ENCODE data around the gene NFKBIE. TPM values are rescaled to one million over a fixed set of nuclear protein-coding genes. Genes with fewer than 3 reads are reported as not detected.
A peak's percentile ranks its signal among the peaks of the same experiment; 100 is the strongest.
"Not testable (repeated sequence)": the region's sequence is repeated elsewhere in the genome, so short reads cannot be mapped to it uniquely, and the experiment has no call there.

The NFKBIE gene
- total and polyA plus RNA-seq, 3 experiments from 2014 or later, result 5.3 to 34.3 (median 33.1) TPM

DNA sequence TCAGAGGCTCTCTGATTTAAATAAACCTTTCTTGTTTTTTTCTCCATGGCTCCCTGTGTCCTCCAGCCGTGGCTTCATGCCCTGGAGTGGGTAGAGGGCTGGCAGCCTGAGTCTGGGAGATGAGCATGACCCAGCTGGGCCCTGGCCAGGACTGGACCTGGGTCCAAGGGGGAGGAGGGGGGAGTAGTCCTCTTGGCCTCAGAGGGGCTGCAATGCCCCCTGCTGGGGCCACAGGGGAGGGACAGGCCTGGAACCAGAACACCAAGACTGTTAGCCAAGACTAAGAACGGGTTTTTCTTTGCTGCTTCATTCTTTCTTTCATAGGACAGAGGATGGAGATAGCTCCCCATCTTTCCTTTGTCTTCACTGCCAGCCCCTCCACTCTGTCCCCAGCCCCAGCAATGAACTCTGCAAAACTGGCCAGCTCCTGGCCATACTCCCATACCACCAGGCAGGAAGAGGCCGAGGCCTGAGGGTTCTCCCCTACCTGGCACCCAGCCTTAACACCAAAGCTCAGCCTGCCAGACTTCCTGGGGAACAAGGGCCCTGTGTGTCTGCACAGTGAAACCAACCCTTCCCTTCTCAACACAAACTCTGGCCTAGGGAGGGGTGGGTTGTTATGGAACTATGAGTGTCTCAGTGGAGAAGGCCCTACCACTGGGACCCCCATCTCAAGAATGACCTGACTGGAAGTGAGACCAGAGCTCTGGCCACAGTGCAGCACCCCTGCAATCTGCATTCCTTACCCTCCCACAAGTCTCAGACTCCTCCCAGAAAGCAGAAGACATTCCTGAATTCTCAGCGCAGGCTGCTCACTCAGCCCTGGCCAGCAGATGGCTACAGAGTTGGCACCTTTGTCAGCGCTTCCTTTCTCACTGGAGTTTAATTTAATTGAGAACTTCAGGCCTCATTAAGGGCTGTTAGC lies 31.0 kb downstream of the NFKBIE start:
- Histone ChIP-seq H3K4me1 (ENCODE audit: insufficient read depth, low read length) (peaks cover 12% of the 10 kb centered on the region), H3K36me3 (ENCODE audit: insufficient read depth, low read length) (no peaks in the 10 kb centered on the region), H3K9me3 (ENCODE audit: low read length) (no peaks in the 10 kb centered on the region), H3K4me3 (ENCODE audit: low read length) (no peak overlapping the region), H3K27ac (ENCODE audit: low read depth, low read length) (no peak overlapping the region), H3K27me3 (ENCODE audit: insufficient read depth, low read length, poor library complexity, severe bottlenecking) (no peaks in the 10 kb centered on the region)
- DNase-seq, result no peak
- H3K9me3 Mint-ChIP-seq, result no peaks in the 10 kb centered on the region
- ChIA-PET CTCF (interaction anchor here (0.6 to 6.3 kb wide), 9 partner anchors 10 to 664 kb away, joined by 3 to 69 read pairs (median 5); partner anchors contain the start of genes HSP90AB1, SLC29A1 and SLC35B2), POLR2A (interaction anchor here (1.0 to 1.4 kb wide), 2 partner anchors 10 to 12 kb away, joined by 3 to 4 read pairs; partner anchors contain the start of gene HSP90AB1)
- peak overlapping the region in 1 of 7 donors; percentile 45 for H3K4me3 Mint-ChIP-seq
- peaks cover 10 to 15% (median 10%) of the 10 kb centered on the region in 3 donors for H3K4me1 Mint-ChIP-seq
- peaks cover 0 to under 1% of the 10 kb centered on the region in 2 donors for H3K27me3 Mint-ChIP-seq
- peak overlapping the region in 1 of 8 donors; percentile 22 for H3K27ac Mint-ChIP-seq
- peaks cover 0 to 3% (median 0%) of the 10 kb centered on the region in 3 donors for H3K36me3 Mint-ChIP-seq

GRCh38 chr6:44233567-44234100 lies 31.7 kb downstream of the NFKBIE start:
- H3K4me3 ChIP-seq (ENCODE audit: low read length), result no peak overlapping the region
- no peak overlapping the region for H3K27ac ChIP-seq (ENCODE audit: low read depth, low read length)
- no peak for DNase-seq
- H3K27me3 ChIP-seq (ENCODE audit: insufficient read depth, low read length, poor library complexity, severe bottlenecking), result no peaks in the 10 kb centered on the region
- no peaks in the 10 kb centered on the region for H3K9me3 ChIP-seq (ENCODE audit: low read length)
- no peaks in the 10 kb centered on the region for H3K9me3 Mint-ChIP-seq
- H3K27ac Mint-ChIP-seq, result no peak overlapping the region
- no peaks in the 10 kb centered on the region for H3K27me3 Mint-ChIP-seq
- ChIA-PET POLR2A (interaction anchor here (1.0 kb wide), 1 partner anchor 9 kb away, joined by 3 read pairs; no protein-coding TSS in a partner anchor), CTCF (interaction anchor here (0.6 to 6.3 kb wide), 6 partner anchors 9 to 664 kb away, joined by 3 to 69 read pairs (median 4); partner anchors contain the start of genes SLC29A1 and SLC35B2)
- no peak overlapping the region for H3K4me3 Mint-ChIP-seq
- no peaks in the 10 kb centered on the region for H3K36me3 ChIP-seq (ENCODE audit: insufficient read depth, low read length)
- peaks cover 0 to 3% (median 0%) of the 10 kb centered on the region in 3 donors for H3K36me3 Mint-ChIP-seq
- peaks cover 9 to 14% (median 10%) of the 10 kb centered on the region in 3 donors for H3K4me1 Mint-ChIP-seq
- peaks cover 12% of the 10 kb centered on the region for H3K4me1 ChIP-seq (ENCODE audit: insufficient read depth, low read length)

- H3K4me3 ChIP-seq (ENCODE audit: low read length), result no peak overlapping the region
- H3K27ac ChIP-seq (ENCODE audit: low read depth, low read length), result no peak overlapping the region
- no peaks in the 10 kb centered on the region for H3K36me3 ChIP-seq (ENCODE audit: insufficient read depth, low read length)
- no peak overlapping the region for H3K4me3 Mint-ChIP-seq
- H3K9me3 Mint-ChIP-seq, result no peaks in the 10 kb centered on the region
- H3K4me1 ChIP-seq (ENCODE audit: insufficient read depth, low read length), result peaks cover 7% of the 10 kb centered on the region
- H3K36me3 Mint-ChIP-seq, result peaks cover 0 to 3% (median 0%) of the 10 kb centered on the region in 3 donors
- peak overlapping the region in 1 of 8 donors; percentile 93 for H3K27ac Mint-ChIP-seq
- no peaks in the 10 kb centered on the region for H3K27me3 Mint-ChIP-seq
- H3K9me3 ChIP-seq (ENCODE audit: low read length), result no peaks in the 10 kb centered on the region
- H3K4me1 Mint-ChIP-seq, result peaks cover 4 to 7% (median 4%) of the 10 kb centered on the region in 3 donors
- POLR2A ChIA-PET, result no interaction called here
- CTCF ChIA-PET, result interaction anchor here (1.3 to 6.3 kb wide), 2 partner anchors 8 to 60 kb away, joined by 4 to 69 read pairs; partner anchors contain the start of gene SLC29A1
- no peak for DNase-seq
- H3K27me3 ChIP-seq (ENCODE audit: insufficient read depth, low read length, poor library complexity, severe bottlenecking), result no peaks in the 10 kb centered on the region
Observed at GRCh38 chr6:44232676-44233566, 32.4 kb downstream of the NFKBIE start.

DNA sequence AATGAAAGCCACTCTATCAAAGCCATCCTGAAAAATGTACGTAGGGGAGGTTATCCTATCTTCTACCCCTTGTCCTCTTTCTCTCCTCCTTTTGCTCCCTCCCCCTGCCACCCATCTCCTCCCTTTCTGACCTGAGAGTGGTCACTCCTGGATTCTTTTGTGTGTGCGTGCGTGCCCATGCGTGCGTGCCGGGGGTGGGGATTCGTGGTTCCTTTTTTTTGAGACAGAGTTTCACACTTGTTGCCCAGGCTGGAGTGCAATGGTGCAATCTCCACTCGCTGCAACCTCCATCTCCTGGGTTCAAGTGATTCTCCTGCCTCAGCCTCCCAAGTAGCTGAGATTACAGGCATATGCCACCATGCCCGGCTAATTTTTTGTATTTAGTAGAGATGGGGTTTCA lies 33.9 kb downstream of the NFKBIE start:
- H3K27me3 ChIP-seq (ENCODE audit: insufficient read depth, low read length, poor library complexity, severe bottlenecking); H3K4me3 ChIP-seq (ENCODE audit: low read length); POLR2A ChIA-PET; H3K36me3 ChIP-seq (ENCODE audit: insufficient read depth, low read length); H3K36me3 Mint-ChIP-seq; H3K4me3 Mint-ChIP-seq; H3K4me1 Mint-ChIP-seq; H3K9me3 ChIP-seq (ENCODE audit: low read length); H3K9me3 Mint-ChIP-seq; H3K27ac ChIP-seq (ENCODE audit: low read depth, low read length); H3K27ac Mint-ChIP-seq; H3K27me3 Mint-ChIP-seq; CTCF ChIA-PET; H3K4me1 ChIP-seq (ENCODE audit: insufficient read depth, low read length); DNase-seq: not testable (repeated sequence)

DNA sequence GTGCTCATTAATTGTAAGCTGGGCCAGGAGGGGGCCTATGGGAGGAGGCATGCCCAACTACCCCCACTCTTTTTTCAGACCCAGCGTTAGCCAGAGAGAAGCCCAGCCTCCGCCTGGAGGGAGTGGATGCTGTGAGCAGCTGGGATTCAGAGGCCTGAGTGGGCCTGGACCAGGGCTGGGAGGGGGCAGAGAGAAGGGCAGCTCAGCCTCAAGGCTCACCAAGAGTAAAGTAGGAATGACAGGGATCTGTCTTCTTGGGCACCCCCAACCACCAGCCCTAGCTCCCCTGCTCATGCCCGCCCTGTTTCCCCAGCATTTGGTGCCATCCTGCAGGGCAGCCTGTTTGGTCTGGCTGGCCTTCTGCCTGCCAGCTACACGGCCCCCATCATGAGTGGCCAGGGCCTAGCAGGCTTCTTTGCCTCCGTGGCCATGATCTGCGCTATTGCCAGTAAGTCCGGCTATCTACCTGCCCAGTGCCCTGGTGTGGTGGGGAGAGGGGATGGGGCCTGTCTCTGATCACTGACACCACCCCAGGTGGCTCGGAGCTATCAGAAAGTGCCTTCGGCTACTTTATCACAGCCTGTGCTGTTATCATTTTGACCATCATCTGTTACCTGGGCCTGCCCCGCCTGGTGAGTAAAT lies 35.2 kb downstream of the NFKBIE start:
- H3K27me3 Mint-ChIP-seq, result no peaks in the 10 kb centered on the region
- POLR2A ChIA-PET, result interaction anchor here (0.9 kb wide), 1 partner anchor 17 kb away, joined by 3 read pairs; the partner anchor contains the start of gene HSP90AB1
- Histone ChIP-seq H3K4me3 (ENCODE audit: low read length) (no peak overlapping the region), H3K4me1 (ENCODE audit: insufficient read depth, low read length) (no peaks in the 10 kb centered on the region), H3K36me3 (ENCODE audit: insufficient read depth, low read length) (no peaks in the 10 kb centered on the region), H3K27ac (ENCODE audit: low read depth, low read length) (no peak overlapping the region), H3K9me3 (ENCODE audit: low read length) (no peaks in the 10 kb centered on the region), H3K27me3 (ENCODE audit: insufficient read depth, low read length, poor library complexity, severe bottlenecking) (no peaks in the 10 kb centered on the region)
- no peaks in the 10 kb centered on the region for H3K36me3 Mint-ChIP-seq
- H3K4me3 Mint-ChIP-seq, result no peak overlapping the region
- H3K27ac Mint-ChIP-seq, result no peak overlapping the region
- no peak for DNase-seq
- no peaks in the 10 kb centered on the region for H3K4me1 Mint-ChIP-seq
- H3K9me3 Mint-ChIP-seq, result no peaks in the 10 kb centered on the region
- CTCF ChIA-PET, result interaction anchor here (0.6 to 1.4 kb wide), 2 partner anchors 12 to 57 kb away, joined by 3 to 4 read pairs; no protein-coding TSS in a partner anchor

- H3K27ac ChIP-seq (ENCODE audit: low read depth, low read length), result no peak overlapping the region
- ChIA-PET POLR2A (no interaction called here), CTCF (interaction anchor here (0.6 kb wide), 1 partner anchor 56 kb away, joined by 3 read pairs; no protein-coding TSS in a partner anchor)
- no peaks in the 10 kb centered on the region for H3K36me3 ChIP-seq (ENCODE audit: insufficient read depth, low read length)
- Mint-ChIP-seq H3K4me1 (peaks cover under 1 to 2% (median 1%) of the 10 kb centered on the region in 3 donors), H3K4me3 (no peak overlapping the region), H3K36me3 (no peaks in the 10 kb centered on the region), H3K27ac (no peak overlapping the region), H3K9me3 (no peaks in the 10 kb centered on the region), H3K27me3 (no peaks in the 10 kb centered on the region)
- H3K4me1 ChIP-seq (ENCODE audit: insufficient read depth, low read length), result no peaks in the 10 kb centered on the region
- no peaks in the 10 kb centered on the region for H3K9me3 ChIP-seq (ENCODE audit: low read length)
- DNase-seq, result peak in 1 of 5 donors; percentile 8
- no peak overlapping the region for H3K4me3 ChIP-seq (ENCODE audit: low read length)
- H3K27me3 ChIP-seq (ENCODE audit: insufficient read depth, low read length, poor library complexity, severe bottlenecking), result no peaks in the 10 kb centered on the region
Observed at GRCh38 chr6:44229376-44230033, 35.8 kb downstream of the NFKBIE start.

GRCh38 chr6:44228836-44229235 lies 36.5 kb downstream of the NFKBIE start:
- no peak overlapping the region for H3K4me3 Mint-ChIP-seq
- no peak overlapping the region for H3K4me3 ChIP-seq (ENCODE audit: low read length)
- no peak overlapping the region for H3K27ac ChIP-seq (ENCODE audit: low read depth, low read length)
- ChIA-PET POLR2A (no interaction called here), CTCF (interaction anchor here (8.0 kb wide), 1 partner anchor 7 kb away, joined by 69 read pairs; no protein-coding TSS in a partner anchor)
- no peaks in the 10 kb centered on the region for H3K36me3 ChIP-seq (ENCODE audit: insufficient read depth, low read length)
- H3K27ac Mint-ChIP-seq, result peak overlapping the region in 1 of 8 donors; percentile 54
- no peaks in the 10 kb centered on the region for H3K36me3 Mint-ChIP-seq
- no peaks in the 10 kb centered on the region for H3K27me3 Mint-ChIP-seq
- H3K27me3 ChIP-seq (ENCODE audit: insufficient read depth, low read length, poor library complexity, severe bottlenecking), result no peaks in the 10 kb centered on the region
- no peaks in the 10 kb centered on the region for H3K9me3 Mint-ChIP-seq
- DNase-seq, result peak in 1 of 5 donors; percentile 14
- peaks cover 7 to 8% (median 8%) of the 10 kb centered on the region in 3 donors for H3K4me1 Mint-ChIP-seq
- H3K4me1 ChIP-seq (ENCODE audit: insufficient read depth, low read length), result no peaks in the 10 kb centered on the region
- no peaks in the 10 kb centered on the region for H3K9me3 ChIP-seq (ENCODE audit: low read length)
